GM18520 (cell line): ENCODE results near the gene CNIH2.
"Not testable (repeated sequence)": the region's sequence is repeated elsewhere in the genome, so short reads cannot be mapped to it uniquely, and the experiment has no call there.

ENCODE experiments used
- ATAC-seq: cut with Tn5 transposase; IDR thresholded peaks from one replicate; pipeline ENCODE4 v1.9.1; 2021; ENCODE audit not compliant: unreplicated experiment

CNIH2 gene

DNA sequence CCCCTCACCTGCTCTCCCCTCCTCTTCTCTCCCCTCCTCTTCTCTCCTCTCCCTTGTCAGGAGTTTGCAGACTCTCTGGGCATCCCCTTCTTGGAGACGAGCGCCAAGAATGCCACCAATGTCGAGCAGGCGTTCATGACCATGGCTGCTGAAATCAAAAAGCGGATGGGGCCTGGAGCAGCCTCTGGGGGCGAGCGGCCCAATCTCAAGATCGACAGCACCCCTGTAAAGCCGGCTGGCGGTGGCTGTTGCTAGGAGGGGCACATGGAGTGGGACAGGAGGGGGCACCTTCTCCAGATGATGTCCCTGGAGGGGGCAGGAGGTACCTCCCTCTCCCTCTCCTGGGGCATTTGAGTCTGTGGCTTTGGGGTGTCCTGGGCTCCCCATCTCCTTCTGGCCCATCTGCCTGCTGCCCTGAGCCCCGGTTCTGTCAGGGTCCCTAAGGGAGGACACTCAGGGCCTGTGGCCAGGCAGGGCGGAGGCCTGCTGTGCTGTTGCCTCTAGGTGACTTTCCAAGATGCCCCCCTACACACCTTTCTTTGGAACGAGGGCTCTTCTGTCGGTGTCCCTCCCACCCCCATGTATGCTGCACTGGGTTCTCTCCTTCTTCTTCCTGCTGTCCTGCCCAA lies 1.9 kb upstream of the CNIH2 start:
- ATAC-seq = no peak

DNA sequence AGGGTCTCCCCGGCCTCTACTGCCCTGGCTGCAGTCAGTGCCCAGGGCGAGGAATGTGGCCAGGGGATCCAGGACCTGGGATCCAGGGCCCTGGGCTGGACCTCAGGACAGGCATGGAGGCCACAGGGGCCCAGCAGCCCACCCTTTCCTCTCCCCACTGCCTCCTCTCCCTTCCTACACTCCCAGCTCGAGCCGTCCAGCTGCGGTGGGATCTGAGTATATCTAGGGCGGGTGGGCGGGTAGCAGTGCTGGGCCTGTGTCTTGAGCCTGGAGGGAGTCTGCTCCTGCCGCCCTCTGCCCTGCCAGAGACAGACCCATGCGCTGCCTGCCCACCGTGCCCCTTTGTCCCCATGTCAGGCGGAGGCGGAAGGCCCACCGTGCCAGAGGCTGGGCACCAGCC lies 1.4 kb upstream of the CNIH2 start:
- ATAC-seq = not testable (repeated sequence)

DNA sequence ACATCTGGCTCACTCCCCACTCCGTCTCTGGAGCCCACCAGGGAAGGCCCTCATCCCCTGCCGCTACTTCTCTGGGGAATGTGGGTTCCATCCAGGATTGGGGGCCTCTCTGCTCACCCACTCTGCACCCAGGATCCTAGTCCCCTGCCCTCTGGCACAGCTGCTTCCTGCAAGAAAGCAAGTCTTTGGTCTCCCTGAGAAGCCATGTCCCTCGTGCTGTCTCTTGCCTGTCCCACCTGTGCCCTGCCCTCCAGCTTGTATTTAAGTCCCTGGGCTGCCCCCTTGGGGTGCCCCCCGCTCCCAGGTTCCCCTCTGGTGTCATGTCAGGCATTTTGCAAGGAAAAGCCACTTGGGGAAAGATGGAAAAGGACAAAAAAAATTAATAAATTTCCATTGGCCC lies 911 bp upstream of the CNIH2 start:
- ATAC-seq = not testable (repeated sequence)

DNA sequence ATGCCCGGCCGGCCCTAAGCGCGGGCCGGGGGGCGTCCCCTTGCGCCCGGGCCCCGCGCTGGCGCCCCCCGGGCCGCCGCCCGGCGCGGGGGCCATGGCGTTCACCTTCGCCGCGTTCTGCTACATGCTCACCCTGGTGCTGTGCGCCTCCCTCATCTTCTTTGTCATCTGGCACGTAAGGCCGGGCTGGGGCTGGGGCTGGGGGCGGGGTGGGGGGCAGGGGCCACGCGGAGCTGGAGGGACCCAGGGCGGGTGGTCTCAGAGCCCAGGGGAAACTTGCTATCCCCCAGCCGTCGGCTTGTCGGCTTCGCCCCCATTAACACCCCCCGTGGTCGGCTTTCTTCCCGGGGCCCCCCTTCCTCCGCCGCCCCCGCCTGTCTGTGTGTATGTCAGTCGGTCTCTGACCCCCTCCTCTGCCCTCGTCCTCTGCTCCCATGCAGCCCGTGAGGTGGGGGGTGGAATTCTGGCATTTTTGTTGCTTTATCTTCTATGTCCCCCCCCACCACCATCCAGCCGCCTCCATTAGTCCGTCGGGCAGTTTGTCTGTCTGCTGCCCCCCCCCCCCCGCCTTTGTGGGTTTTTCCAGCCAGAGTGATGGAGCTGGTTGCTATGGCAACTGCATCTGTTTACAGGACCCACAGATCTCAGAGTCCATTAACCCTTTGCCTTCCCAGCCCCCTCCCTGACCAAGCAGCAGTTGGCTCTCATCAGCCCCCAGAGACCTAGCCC lies 552 bp downstream of the CNIH2 start:
- ATAC-seq = no peak

DNA sequence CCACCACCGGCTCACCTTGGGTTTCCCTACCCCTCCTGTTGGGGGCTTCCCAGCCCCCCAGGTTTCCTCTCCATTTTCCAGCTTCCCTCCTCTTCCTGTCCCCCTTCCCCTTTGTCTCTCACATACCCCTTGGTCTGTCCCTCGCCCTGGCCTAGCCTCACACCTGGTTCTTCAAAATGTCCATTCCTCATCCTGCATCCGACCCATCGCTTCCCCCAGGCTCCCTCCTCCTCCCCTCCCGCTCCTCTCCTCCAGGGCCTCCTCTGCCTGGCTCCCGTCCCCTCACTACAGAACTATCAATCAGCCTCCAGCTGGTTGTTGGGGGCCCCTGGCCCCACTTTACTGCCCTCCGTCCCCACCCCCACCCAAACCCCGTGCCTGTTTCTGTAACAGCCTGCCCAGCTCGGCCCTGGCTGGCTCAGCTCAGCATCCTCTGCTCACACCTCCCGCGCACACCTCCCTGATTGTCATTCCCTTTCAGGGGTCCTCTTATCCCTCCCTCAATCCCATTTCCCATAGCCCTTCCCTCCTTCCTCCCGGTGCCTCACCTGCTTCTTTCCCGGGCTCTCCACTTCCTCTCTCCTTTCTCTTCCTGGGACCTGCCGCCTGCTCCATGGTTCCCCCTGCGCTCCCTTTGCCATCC lies 1.2 kb downstream of the CNIH2 start:
- no peak for ATAC-seq

DNA sequence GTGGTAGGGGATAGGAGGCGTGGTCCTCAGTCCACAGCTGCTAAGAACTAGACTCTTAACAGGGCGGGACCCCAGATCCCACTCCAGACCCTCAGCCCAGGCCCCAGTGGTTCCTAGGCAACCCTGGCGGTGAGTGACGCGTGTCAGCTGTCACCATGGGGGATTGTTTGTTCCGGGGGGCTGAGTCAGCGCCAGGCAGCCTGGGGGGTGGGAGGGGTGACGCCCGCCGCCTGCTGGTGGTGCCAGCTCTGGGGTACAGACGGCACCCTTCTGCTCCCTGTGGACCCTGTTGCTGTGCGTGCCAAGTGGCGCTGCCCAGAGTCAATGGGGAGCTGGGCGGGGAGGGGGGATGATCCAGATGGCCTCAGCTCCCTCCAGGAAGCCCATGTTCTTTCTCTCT lies 2.5 kb downstream of the CNIH2 start:
- no peak for ATAC-seq

DNA sequence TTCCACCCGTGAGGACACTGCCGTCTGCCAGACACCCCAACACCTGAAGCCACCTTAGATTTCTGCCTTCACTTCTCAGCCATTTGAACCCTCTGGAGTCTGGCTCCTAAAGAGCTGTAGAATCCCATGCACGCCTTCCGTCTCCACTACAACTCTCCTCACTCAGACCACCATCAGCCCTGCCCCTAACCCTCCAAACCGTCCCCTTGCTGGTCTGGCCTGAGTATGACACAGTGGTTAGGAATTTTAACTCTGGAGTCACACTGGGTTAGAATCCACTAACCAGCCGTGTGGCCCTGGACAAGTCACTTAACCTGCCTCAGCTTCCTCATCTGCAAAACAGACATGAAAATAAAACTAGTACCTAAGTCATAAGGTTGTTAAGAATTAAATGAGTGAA lies 3.0 kb downstream of the CNIH2 start:
- ATAC-seq = no peak

DNA sequence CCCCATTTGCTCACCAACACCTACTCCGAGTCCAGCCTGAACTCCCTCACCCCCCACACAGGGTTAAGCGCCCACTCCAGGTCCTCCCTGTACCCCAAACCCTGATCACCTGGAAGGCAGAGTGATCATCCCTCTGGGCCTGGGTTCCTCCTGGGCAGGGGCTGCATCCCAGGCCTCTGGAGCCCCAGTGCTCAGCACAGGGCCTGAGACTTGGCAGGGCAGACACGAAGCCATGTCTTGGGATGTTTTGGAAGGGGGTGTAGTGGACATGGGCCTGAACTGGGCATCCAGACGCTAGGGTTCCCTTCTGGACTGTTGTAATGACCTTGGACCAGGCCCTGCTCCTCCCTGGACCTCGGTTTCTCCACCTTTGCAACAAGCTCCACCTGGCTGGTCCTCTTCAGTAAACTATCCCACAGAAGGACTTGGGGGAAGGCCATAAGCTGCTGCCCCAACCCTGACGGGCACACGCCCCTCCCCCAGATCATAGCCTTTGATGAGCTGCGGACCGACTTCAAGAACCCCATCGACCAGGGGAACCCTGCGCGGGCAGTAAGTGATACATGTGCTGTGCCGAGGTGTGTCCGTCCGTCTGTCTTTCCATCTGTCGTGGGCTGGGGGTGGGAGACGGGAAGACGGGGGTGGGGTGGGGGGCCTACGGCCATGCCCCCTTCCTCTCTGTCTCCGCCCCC lies 3.9 kb downstream of the CNIH2 start:
- ATAC-seq = no peak

DNA sequence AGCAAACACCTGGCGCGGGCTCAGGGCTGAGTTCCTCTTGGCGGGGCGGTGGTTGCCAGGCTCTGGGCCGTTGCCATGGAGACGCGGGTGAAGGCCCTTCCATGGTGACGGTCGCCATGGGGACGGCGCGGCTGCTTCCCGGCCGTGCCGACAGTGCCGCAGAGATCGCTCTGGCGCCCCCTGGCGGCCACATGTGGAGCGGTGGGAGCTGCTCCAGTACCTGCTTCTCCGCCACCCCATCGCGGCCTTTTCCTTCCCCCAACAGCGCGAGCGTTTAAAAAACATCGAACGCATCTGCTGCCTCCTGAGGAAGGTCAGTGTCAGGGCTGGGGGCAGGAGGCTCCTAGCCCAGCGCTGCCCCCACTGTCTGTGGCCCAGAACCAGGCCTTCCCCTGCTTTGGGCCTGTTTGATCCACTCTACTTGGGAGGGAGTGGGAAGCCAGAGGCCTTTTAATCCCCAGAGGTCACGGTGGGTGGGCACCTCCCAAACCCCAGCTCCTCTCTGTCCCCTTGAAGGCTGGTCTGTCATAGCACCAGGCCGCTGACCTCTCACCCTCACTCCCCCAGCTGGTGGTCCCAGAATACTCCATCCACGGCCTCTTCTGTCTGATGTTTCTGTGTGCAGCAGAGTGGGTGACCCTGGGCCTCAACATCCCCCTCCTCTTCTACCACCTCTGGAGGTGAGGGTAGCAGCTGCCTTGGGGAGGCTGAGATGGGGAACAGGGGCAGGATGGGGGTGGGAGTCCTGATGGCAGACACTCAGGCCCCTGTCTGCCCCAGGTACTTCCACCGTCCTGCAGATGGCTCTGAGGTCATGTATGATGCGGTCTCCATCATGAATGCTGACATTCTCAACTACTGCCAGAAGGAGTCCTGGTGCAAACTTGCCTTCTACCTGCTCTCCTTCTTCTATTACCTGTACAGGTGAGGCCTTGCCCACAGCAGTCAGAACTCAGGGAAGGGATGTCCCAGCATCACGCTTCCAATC lies 4.8 kb downstream of the CNIH2 start:
- ATAC-seq = peak; percentile 83

DNA sequence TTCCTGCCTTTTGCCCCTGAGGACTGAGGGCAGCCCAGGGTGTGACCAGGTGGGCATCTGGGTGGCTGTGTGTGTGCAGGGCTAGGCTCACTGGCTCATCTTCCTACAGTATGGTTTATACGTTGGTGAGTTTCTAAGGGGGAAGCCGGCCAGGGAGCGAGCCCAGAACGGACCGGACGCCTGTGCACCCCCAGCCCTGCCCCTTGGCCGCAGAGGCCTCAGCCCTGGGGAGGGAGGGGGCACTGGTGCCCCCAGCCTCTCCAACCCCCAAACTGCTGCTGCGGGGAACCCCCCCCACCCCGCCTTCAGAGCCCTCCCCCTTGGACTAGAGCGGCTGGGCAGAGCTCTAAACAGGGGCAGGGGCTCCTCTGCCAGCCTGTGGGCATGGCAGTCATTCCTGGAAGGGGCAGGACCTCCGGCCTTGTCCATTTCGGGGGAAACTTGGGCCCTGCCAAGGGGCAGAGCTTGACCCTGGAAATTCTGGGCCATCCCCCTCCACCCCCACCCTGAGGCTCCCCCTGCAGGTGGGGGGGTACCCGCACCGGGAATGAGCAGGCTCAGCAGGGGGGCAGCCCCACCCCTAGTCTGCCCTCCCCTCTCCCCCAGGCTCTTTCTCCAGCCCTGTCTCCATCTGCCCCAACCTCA lies 5.6 kb downstream of the CNIH2 start:
- ATAC-seq = no peak

DNA sequence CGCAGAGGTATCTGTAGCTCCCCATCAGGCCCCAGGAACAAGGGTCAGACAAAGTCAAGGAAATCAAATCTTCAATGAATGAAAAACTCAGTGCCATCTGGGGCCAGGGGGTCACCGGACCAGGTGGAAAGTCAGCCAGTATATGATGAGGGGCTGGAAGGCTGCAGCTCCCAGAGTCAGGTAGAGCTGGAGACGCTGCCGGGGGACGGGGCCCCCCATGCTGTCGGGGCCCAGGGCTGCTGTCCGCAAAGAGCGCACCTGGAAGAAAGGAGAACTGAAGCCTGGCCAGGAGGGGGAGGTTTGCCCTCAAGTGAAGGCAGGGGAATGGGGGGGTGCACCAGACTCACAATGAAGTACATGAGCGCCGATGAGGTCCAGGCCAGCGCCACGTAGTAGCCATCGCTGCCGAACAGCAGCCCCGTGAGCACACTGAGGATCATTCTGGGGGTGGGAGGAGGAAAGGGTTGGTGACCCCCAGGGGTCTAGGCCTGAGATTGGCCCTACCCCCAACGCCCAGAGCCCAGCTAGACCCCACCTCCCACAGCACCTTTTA lies 6.6 kb downstream of the CNIH2 start:
- no peak for ATAC-seq

DNA sequence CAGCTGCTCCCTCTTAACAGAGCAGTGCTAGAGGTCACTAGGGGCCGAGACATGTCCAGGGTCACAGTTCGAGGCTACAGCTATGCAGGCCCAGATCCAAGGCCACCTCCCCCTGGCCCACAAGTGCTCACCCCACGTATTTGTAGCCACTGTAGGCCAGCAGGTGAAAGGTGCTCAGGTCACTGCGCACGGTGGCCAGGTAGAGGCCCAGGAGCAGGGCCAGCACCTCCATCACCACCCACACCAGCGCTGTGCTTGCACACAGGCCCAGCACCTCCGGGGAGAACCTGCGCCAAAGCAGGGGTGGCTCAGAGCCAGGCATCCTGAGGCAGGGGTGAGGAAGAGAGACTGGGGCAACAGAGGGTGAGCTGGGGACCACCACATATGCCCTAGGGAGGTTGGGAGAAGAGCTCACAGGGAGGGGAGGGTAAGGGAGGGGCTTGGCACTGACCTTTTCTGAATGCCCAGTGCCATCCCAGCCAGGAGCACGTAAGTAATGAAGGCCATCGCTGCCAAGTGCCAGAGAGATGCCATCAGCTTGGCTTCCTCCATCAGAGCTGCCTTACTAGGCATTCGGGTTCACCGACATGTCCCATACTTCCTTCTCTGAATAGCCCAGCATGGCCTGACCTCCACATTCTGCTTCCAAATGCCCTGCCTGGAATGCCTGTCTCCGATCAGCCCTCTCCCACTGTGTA lies 7.4 kb downstream of the CNIH2 start:
- ATAC-seq = no peak

DNA sequence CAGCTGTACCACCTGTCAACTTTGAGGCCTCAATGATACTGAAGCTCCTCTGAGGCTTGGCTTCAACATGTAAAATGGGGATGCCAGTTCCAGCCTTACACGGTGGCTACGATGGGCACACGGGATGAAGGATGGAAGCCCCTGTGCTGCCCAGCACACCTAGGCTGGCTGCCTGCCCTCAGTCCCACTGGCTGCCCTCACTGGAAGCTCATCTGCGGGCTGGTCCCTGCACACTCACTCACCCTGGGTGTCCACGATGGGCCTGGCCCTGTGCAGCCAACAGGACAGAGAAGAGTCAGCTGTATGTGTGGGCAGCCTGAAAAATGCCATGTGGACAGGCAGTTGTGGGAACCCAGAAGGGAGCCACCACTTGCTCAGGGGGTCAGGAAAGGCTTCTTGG lies 8.7 kb downstream of the CNIH2 start:
- ATAC-seq = no peak

DNA sequence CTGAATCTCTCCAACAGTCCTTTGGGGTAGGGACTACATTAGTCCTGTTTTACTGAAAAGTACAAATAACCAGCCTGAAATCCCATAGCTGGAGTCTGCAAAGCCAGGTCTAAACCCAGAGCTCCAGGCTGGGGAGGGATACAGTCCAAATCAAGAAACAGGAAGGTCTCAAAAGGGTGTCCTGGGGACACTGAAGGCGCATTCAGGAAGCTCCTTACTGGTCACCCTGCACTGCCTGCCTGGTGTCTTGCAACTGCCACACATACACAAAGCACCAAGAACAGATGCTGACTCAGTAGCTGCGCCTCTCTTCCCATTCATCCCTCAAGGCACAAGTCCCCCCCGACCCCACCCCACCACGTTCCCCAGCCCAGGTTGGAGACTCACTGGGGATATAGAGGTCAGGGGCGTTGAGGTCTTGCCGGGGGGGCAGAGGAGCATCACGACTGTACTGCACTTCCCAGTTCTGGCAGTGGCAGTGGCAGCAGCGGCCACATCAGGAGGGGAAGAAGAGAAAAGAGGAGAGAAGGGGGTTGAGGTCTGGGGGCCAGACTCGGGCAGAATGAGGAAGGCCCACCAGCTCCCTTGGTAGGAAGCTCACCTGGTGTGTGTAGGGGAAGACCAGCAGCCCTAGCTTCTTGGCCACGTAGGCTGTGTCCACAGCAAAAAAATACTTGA lies 9.4 kb downstream of the CNIH2 start:
- ATAC-seq = no peak

DNA sequence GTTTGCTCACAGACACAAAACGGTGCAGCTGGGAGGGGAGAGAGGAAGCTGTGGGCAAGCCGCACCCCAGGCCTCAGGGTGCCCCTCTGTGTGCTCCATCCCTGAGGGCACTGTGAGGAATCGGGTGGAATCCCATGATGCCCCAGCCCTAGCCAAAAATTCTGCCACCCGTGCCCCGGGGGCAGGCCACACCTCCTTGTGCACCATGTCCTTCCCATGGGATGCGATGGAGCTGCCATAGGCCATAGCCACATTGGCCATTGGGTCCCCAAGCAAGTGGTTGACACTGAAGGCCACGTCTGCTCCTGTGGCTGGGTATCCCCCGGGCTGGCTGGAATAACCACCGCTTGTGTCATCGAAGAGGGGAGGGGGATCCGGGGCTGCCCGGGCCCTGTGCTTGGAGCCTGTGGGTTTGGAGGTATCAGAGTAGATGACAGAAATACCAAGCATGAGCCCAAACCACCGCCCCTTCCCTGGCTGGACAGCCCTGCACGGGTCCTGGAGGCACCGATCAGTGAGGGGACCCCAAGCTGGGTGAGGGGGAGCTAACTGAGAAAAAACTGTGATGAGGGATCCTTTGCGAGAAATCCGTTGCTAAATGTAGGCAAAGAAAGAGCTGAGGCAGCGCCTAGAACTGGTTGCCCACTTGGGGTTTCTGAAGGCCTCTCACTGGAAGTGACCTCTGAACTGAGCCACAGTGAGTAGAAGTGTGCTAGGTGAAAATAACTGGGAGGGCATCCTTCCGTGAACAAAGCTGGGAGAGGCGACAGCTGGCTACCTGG lies 10.1 kb downstream of the CNIH2 start:
- ATAC-seq = no peak

DNA sequence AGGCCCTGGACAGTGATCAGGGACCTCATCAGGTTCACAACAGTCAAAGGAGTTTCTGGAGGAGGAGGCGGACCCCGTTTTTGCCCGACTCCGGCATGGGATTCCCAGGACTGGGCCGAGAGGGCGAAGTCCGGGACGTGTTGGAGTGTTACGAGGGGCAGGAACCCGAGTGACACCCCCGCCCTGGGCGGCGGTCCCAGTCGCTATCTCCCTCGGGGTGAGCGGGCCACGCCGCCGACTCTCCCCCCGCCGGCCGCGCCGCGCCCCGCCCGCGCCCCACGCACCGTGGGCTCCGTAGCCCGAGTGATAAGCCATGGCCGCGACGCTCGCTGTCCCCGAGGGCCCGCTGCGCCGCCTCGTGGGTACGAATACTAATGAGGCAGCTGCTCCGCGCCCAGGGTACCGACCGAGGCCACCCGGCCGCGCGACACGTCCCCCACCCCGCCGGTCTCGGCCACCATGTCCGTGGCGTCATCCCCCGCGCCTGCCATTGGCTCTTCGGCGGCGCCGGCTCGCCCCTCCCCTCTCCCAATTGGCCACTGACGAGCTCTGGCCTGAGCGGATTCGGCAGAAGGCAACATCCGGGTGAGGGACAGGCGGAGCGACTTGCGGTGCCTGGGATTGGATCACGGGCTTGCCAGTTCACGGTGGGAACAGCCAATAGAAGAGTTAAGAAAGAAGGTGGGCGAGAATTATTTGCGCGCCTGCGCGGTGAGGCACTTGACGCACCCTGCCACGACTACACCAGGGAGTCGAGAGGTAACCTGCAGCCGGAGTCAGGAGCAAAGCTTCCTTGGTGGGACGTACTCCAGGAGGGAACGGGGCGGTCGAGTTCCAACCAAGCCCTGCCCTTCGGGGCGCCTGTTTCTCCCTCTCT lies 10.9 kb downstream of the CNIH2 start, which contains the start of gene YIF1A:
YIF1A (minus strand) TSS at position 473 of the 877 bp plus-strand sequence; CDS start at position 315, 158 bp downstream.
- ATAC-seq = peak; percentile 94
